Measurements from ENCODE around the gene XPO5.
A peak's percentile ranks its signal among the peaks of the same experiment; 100 is the strongest.

XPO5 gene

GRCh38 chr6:43621078-43621835 lies 45.4 kb upstream of the XPO5 start:
- no peak overlapping the region for H3K27ac ChIP-seq

GRCh38 chr6:43616725-43617472 lies 41.1 kb upstream of the XPO5 start:
- H3K27ac ChIP-seq, result no peak overlapping the region
- TF ChIP-seq CTCF (conservative IDR thresholded peaks at IDR 0.05), result no peak

More at GRCh38 chr6:43621078-43621835, 45.4 kb upstream of the XPO5 start:
- no peak for TF ChIP-seq CTCF (conservative IDR thresholded peaks at IDR 0.05)

- TF ChIP-seq CTCF (conservative IDR thresholded peaks at IDR 0.05), result no peak
- H3K27ac ChIP-seq, result peak overlapping the region; percentile 8
Observed at GRCh38 chr6:43614396-43614730, 38.5 kb upstream of the XPO5 start.

- no peak for TF ChIP-seq CTCF (conservative IDR thresholded peaks at IDR 0.05)
- H3K27ac ChIP-seq, result peak overlapping the region; percentile 8
Observed at GRCh38 chr6:43613721-43614395, 38.0 kb upstream of the XPO5 start.

GRCh38 chr6:43610431-43610830 lies 34.6 kb upstream of the XPO5 start:
- no peak for TF ChIP-seq CTCF (conservative IDR thresholded peaks at IDR 0.05)
- no peak overlapping the region for H3K27ac ChIP-seq

- H3K27ac ChIP-seq, result no peak overlapping the region
- TF ChIP-seq CTCF (conservative IDR thresholded peaks at IDR 0.05), result no peak
Observed at GRCh38 chr6:43609402-43609801, 33.6 kb upstream of the XPO5 start.

GRCh38 chr6:43608807-43609206 lies 33.0 kb upstream of the XPO5 start:
- no peak overlapping the region for H3K27ac ChIP-seq
- no peak for TF ChIP-seq CTCF (conservative IDR thresholded peaks at IDR 0.05)

All from VCaP (cell line).